K562 (cell line): ENCODE results near the gene MATCAP1. TPM values are rescaled to one million over a fixed set of nuclear protein-coding genes. Genes with fewer than 3 reads are reported as not detected.

Experiments used
- ATAC-seq: fragments of 200-7000 bp; cut with Tn5 transposase; 3 replicates; pipeline ENCODE4 v1.9.1; 2020; ENCODE audit warnings: moderate library complexity
- BruUV-seq: library from RNA; stranded (reverse); fragments of 400-500 nt; replicated peaks from 2 replicates; lab custom pipeline; 2021; lab: Mats Ljungman, UMichigan
- CTCF ChIA-PET: fragments of 300-600 bp; formaldehyde crosslinking; extraction: SDS; loops from one replicate; lab custom pipeline; 2021; ENCODE audit warnings: low intra/inter-chr PET ratio; lab: Yijun Ruan, JAX
- POLR2A ChIA-PET: fragments of 300-600, 350-650 bp; sonication (Branson Sonifier 250); formaldehyde crosslinking; extraction: SDS; loops from one replicate; lab custom pipeline; 2021; ENCODE audit warnings: antibody characterized with exemption, inconsistent platforms; lab: Yijun Ruan, JAX
- DNase-seq, 4 experiments: peaks; one replicate each; pipeline versions ENCODE4 v3.0.0 to v3.0.0-alpha.2; 2011 to 2018; ENCODE audit warnings: low spot score in 3 of 4, mixed read lengths in 3 of 4; ENCODE audit errors: extremely low read depth in 1 of 4
- FAIRE-seq: peaks from 2 replicates; lab custom pipeline; 2011; peaks lifted over from hg19 to GRCh38; lab: Jason Lieb, UNC
- H2AFZ ChIP-seq: 2 replicates; pipeline ENCODE4 v1.6.0; 2011; ENCODE audit warnings: low read depth, low read length, control low read depth, inconsistent platforms
- H3K27ac ChIP-seq: fragments of 200-600 bp; 3 replicates; pipeline ENCODE4 v1.8.0; 2011; ENCODE audit warnings: low read depth, mild to moderate bottlenecking, control low read depth, inconsistent platforms, low read length, moderate library complexity, mixed read lengths; ENCODE audit errors: extremely low read depth
- H3K27me3 ChIP-seq, 2 experiments: fragments of 300-600 bp in 1 of 2; 2 replicates in 1 of 2; 3 replicates in 1 of 2; pipeline versions ENCODE4 v1.6.0 to v1.8.0; 2011; ENCODE audit warnings: inconsistent platforms in 2 of 2, low read length in 2 of 2, mild to moderate bottlenecking in 1 of 2, mixed read lengths in 1 of 2, moderate library complexity in 1 of 2; ENCODE audit not compliant: control insufficient read depth in 2 of 2, insufficient read depth in 2 of 2
- H3K36me3 ChIP-seq: fragments of 300-600 bp; 3 replicates; pipeline ENCODE4 v1.8.0; 2011; ENCODE audit warnings: mild to moderate bottlenecking, low read length, inconsistent platforms; ENCODE audit not compliant: control insufficient read depth, insufficient read depth
- H3K4me1 ChIP-seq, 2 experiments: fragments of 200-600 bp in 1 of 2; replicated peaks in 1 of 2; 2 replicates in 1 of 2; 3 replicates in 1 of 2; pipeline versions ENCODE4 v1.5.1 to v1.8.0; 2011; ENCODE audit warnings: inconsistent platforms in 2 of 2, low read length in 2 of 2, mild to moderate bottlenecking in 1 of 2, mixed read lengths in 1 of 2, moderate library complexity in 1 of 2; ENCODE audit not compliant: control insufficient read depth in 2 of 2, insufficient read depth in 2 of 2
- H3K4me2 ChIP-seq: 2 replicates; pipeline ENCODE4 v1.6.1; 2011; ENCODE audit warnings: low read length, control low read depth, inconsistent platforms, mixed read lengths; ENCODE audit not compliant: insufficient read depth
- H3K4me3 ChIP-seq: fragments of 200-600 bp; sonication (generic), shearing (Covaris generic); 2 replicates; pipeline ENCODE4 v1.5.1; 2016; ENCODE audit warnings: control low read depth, inconsistent platforms
- H3K79me2 ChIP-seq: fragments of 200-600 bp; 3 replicates; pipeline ENCODE4 v1.8.0; 2011; ENCODE audit warnings: low read length, inconsistent platforms; ENCODE audit not compliant: control insufficient read depth, insufficient read depth
- H3K9ac ChIP-seq, 2 experiments: 2 replicates each; pipeline versions ENCODE4 v1.6.0 to v1.6.1; 2011; ENCODE audit warnings: low read depth in 2 of 2, low read length in 2 of 2, control low read depth in 1 of 2, inconsistent platforms in 1 of 2, mild to moderate bottlenecking in 1 of 2, mixed read lengths in 1 of 2; ENCODE audit not compliant: insufficient read depth in 1 of 2
- H3K9me1 ChIP-seq: one replicate; pipeline ENCODE4 v1.6.0; 2011; ENCODE audit warnings: inconsistent platforms, mild to moderate bottlenecking, low read length, moderate library complexity; ENCODE audit not compliant: control insufficient read depth, insufficient read depth
- H3K9me3 ChIP-seq: replicated peaks from 2 replicates; pipeline ENCODE4 v1.5.1; 2011; ENCODE audit warnings: low read depth, low read length, inconsistent platforms; ENCODE audit not compliant: control insufficient read depth, insufficient read depth
- H4K20me1 ChIP-seq: replicated peaks from 2 replicates; pipeline ENCODE4 v1.6.1; 2011; ENCODE audit warnings: low read length, inconsistent platforms, mixed read lengths; ENCODE audit not compliant: control insufficient read depth, insufficient read depth
- E2F4 ChIP-seq: sonication (generic); formaldehyde crosslinking; IDR thresholded peaks from 2 replicates; pipeline ENCODE4 v1.8.0; 2022; ENCODE audit warnings: mild to moderate bottlenecking, low read depth, missing genetic modification reagents
- EHMT2 ChIP-seq: fragments of 450-650 bp; IDR thresholded peaks from 2 replicates; pipeline ENCODE4 v1.6.1; 2018; ENCODE audit warnings: antibody characterized with exemption
- KLF10 ChIP-seq: fragments of 250-450 bp; sonication (Bioruptor Pico); IDR thresholded peaks from 2 replicates; pipeline ENCODE4 v1.6.1; 2021; ENCODE audit warnings: matching md5 sums
- MECOM ChIP-seq: fragments of 250-450 bp; sonication (Bioruptor Pico); IDR thresholded peaks from 2 replicates; pipeline ENCODE4 v1.8.0; 2022; ENCODE audit warnings: inconsistent platforms
- MTF1 ChIP-seq: fragments of 250-450 bp; sonication (Bioruptor Pico); IDR thresholded peaks from 2 replicates; pipeline ENCODE4 v1.9.0; 2021; ENCODE audit warnings: moderate library complexity, mild to moderate bottlenecking, inconsistent platforms, borderline replicate concordance
- NR2C1 ChIP-seq, 2 experiments: fragments of 450-650 bp; IDR thresholded peaks; 2 replicates each; pipeline ENCODE4 v1.6.1; 2017; ENCODE audit warnings: mild to moderate bottlenecking in 2 of 2, antibody characterized with exemption in 1 of 2, inconsistent platforms in 1 of 2, missing compliant biosample characterization in 1 of 2, missing genetic modification characterization in 1 of 2
- TAF7 ChIP-seq: fragments of 450-650 bp; IDR thresholded peaks from 2 replicates; pipeline ENCODE4 v1.6.1; 2016; ENCODE audit warnings: missing genetic modification characterization, missing compliant biosample characterization
- TARDBP ChIP-seq: fragments of 450-650 bp; IDR thresholded peaks from 2 replicates; pipeline ENCODE4 v1.6.1; 2016
- ZNF318 ChIP-seq, 2 experiments: fragments of 450-650 bp; IDR thresholded peaks; 2 replicates each; pipeline ENCODE4 v1.6.1; 2016; ENCODE audit warnings: mild to moderate bottlenecking in 2 of 2, borderline replicate concordance in 1 of 2, low read depth in 1 of 2, moderate library complexity in 1 of 2
- WGBS: fragments of 100-300 bp; shearing (Covaris generic); methylation state at CpG from one replicate; pipeline ENCODE4 v1.1.6; 2016; ENCODE audit warnings: low coverage, mixed read lengths; ENCODE audit not compliant: insufficient coverage; ENCODE audit errors: missing lambda C conversion rate; 5-methylcytosine and 5-hydroxymethylcytosine counted together
- in situ Hi-C: fragments of 300-500 bp; cut with MboI; formaldehyde crosslinking; loops from 4 replicates; pipeline ENCODE4 v1.15.0; 2018; ENCODE audit warnings: inconsistent platforms, mixed read lengths
- intact Hi-C: fragments of 100-400 bp; cut with micrococcal nuclease; formaldehyde crosslinking; loops from 2 replicates; pipeline ENCODE4 v1.14.2; 2022
- polyA plus RNA-seq, 8 experiments: library from polyadenylated mRNA; depleted of rRNA in 4 of 8; stranded (reverse) in 5 of 8; unstranded in 3 of 8; fragments of >200 nt; fragmentation: Nextera tagmentation in 2 of 8; fragmentation: Illumina TruSeq in 1 of 8; extraction: Ambion mirVana in 2 of 8; extraction: Trizol in 1 of 8; gene quantifications; 2 replicates each; pipeline versions ENCODE4 v1.2.1 to v1.2.3, GENCODE V29; 2011 to 2014; ENCODE audit warnings: inconsistent platforms in 1 of 8, missing spikeins in 1 of 8
- total RNA-seq, 7 experiments: library from RNA; depleted of rRNA in 6 of 7; stranded (reverse); fragments of >200 nt in 6 of 7; fragmentation: Illumina TruSeq in 2 of 7; extraction: Trizol in 2 of 7; gene quantifications; 2 replicates each; pipeline versions ENCODE4 v1.2.1 to v1.2.3, GENCODE V29; 2011 to 2021; ENCODE audit warnings: low replicate concordance in 1 of 7
- TF ChIP-seq, protein P1 (sequence below): fragments of 150-350 bp; conservative IDR thresholded peaks from 2 replicates; pipeline ENCODE4 v1.6.1; 2014; ENCODE audit warnings: low read length

Gene MATCAP1
- total and polyA plus RNA-seq, 9 of the 15 experiments (the other 6 are each of a cell fraction or from before 2014, with no cell fraction given): 3.4 to 20.5 (median 10.3) TPM

GRCh38 chr16:67204076-67204475 is 20.3 kb upstream of the MATCAP1 start:
- no peaks in the 10 kb centered on the region for H3K27me3 ChIP-seq
- no TSS peak for BruUV-seq
- intact Hi-C loops (no loop called here), in situ Hi-C loops (no loop called here)
- H3K9me3 ChIP-seq: no peaks in the 10 kb centered on the region
- peaks cover 10 to 54% of the 10 kb centered on the region in 2 experiments; a peak in 4 of 5 replicates for H3K4me1 ChIP-seq
- H3K36me3 ChIP-seq: peaks cover 52% of the 10 kb centered on the region; the same call in 2 of the 3 replicates
- ChIA-PET POLR2A (interaction anchor here (0.5 to 2.2 kb wide), 4 partner anchors 11 to 208 kb away, joined by 3 to 6 read pairs (median 4); no protein-coding TSS in a partner anchor), CTCF (no interaction called here)
- WGBS: 92% methylated on average over 4 of the region's 4 CpGs
- peaks cover 3% of the 10 kb centered on the region for H3K9me1 ChIP-seq
- H3K9ac ChIP-seq: peak overlapping the region in 1 of 2 experiments; percentile 13; a peak in 1 of 4 replicates
- DNase-seq: no peak
- no peak overlapping the region for H3K27ac ChIP-seq
- H3K79me2 ChIP-seq: no peaks in the 10 kb centered on the region
- H3K4me2 ChIP-seq: no peak overlapping the region
- no peak for FAIRE-seq
- H2AFZ ChIP-seq: no peak overlapping the region
- no peak for ATAC-seq
- no peaks in the 10 kb centered on the region; the same call in 1 of the 2 replicates for H4K20me1 ChIP-seq
- H3K4me3 ChIP-seq: no peak overlapping the region
- TF ChIP-seq, protein P1, sequence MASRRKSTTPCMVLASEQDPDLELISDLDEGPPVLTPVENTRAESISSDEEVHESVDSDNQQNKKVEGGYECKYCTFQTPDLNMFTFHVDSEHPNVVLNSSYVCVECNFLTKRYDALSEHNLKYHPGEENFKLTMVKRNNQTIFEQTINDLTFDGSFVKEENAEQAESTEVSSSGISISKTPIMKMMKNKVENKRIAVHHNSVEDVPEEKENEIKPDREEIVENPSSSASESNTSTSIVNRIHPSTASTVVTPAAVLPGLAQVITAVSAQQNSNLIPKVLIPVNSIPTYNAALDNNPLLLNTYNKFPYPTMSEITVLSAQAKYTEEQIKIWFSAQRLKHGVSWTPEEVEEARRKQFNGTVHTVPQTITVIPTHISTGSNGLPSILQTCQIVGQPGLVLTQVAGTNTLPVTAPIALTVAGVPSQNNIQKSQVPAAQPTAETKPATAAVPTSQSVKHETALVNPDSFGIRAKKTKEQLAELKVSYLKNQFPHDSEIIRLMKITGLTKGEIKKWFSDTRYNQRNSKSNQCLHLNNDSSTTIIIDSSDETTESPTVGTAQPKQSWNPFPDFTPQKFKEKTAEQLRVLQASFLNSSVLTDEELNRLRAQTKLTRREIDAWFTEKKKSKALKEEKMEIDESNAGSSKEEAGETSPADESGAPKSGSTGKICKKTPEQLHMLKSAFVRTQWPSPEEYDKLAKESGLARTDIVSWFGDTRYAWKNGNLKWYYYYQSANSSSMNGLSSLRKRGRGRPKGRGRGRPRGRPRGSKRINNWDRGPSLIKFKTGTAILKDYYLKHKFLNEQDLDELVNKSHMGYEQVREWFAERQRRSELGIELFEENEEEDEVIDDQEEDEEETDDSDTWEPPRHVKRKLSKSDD: no peak
- TF ChIP-seq KLF10 (CRISPR knock-in tag) (no peak), TARDBP (no peak), MTF1 (CRISPR knock-in tag) (no peak), ZNF318 (IDR thresholded peaks at IDR 0.05; ENCODE audit: borderline replicate concordance in 1 of 2, low read depth in 1 of 2) (no peak), TAF7 (no peak), E2F4 (CRISPR knock-in tag) (no peak), NR2C1 (IDR thresholded peaks at IDR 0.05) (no peak), NR2C1 (tag; IDR thresholded peaks at IDR 0.05) (no peak), EHMT2 (no peak), MECOM (CRISPR knock-in tag) (no peak)
